Gastrocnemius medialis (tissue), 4 donors: ENCODE results near the gene PGPEP1.

Experiments used
- CTCF ChIP-seq, 5 experiments: fragments of 450-650 bp in 3 of 5; fragments of 200-600 bp in 2 of 5; sonication (generic) in 2 of 5; IDR thresholded peaks in 4 of 5; conservative IDR thresholded peaks in 1 of 5; 1 replicate in 4 of 5; 2 replicates in 1 of 5; pipeline ENCODE4 v1.5.1; 2016 to 2019; ENCODE audit warnings: antibody characterized with exemption in 5 of 5, mild to moderate bottlenecking in 3 of 5, moderate library complexity in 3 of 5
- POLR2A ChIP-seq, 2 donors: fragments of 450-650 bp; IDR thresholded peaks; one replicate each; pipeline ENCODE4 v1.6.1; 2017; ENCODE audit warnings: antibody characterized with exemption in 2 of 2, mild to moderate bottlenecking in 2 of 2, moderate library complexity in 2 of 2

GRCh38 chr19:18342090-18342632, 1.8 kb downstream of the PGPEP1 start:
- TF ChIP-seq CTCF (IDR thresholded peaks at IDR 0.05 in 4 of 5, conservative IDR thresholded peaks at IDR 0.05 in 1 of 5) (no peak), POLR2A (IDR thresholded peaks at IDR 0.05) (no peak)
